Astrocyte of the hippocampus (primary cell): ENCODE measurements around the gene PPM1E.
"Not testable (repeated sequence)": the region's sequence is repeated elsewhere in the genome, so short reads cannot be mapped to it uniquely, and the experiment has no call there.

ENCODE experiments used
- DNase-seq: peaks from one replicate; pipeline ENCODE4 v3.0.0; 2011; ENCODE audit warnings: low read depth, low spot score

Gene PPM1E

DNA sequence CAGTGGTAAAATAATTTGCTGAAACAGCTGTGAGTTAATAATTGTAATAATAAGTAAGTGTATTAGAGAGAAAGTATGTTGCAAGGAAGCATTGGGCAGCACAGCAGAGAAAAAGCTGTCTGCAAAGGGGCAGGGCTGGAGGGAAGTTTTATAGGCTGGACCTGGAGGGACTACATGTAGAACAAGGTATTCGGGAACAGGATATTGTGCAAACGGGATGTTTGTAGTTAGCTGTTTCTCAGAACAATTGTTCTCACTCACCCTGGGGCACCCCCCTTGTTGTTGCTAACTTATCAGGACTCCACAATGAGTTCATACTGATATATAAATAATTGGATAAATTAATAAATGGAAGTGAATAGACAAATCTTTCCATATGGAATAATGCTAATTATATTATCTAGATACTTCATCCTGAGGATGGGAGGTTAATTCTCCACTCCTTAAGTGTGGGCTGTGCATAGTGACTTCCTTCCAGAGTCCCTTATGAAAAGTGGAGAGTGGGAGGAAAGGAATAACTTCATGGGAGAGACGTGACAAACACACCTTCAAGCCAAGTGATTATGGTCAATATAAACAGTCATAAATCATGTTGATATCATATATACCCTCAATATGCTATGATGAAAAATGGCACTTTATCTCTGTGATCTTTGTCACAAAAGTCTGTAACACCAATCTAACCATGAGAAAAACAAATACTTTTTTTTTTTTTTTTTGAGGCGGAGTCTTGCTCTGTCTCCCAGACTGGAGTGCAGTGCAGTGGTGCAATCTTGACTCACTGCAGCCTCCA is 85.4 kb downstream of the PPM1E start:
- DNase-seq: no peak

DNA sequence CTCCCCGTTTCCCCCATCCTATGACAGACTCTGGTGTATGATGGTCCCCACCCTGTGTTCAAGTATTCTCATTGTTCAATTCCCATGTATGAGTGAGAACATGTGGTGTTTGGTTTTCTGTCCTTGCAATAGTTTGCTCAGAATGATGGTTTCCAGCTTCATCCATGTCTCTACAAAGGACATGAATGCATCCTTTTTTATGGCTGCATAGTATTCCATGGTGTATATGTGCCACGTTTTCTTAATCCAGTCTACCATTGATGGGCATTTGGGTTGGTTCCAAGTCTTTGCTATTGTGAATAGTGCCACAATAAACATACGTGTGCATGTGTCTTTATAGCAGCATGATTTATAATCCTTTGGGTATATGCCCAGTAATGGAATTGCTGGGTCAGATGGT is 90.8 kb downstream of the PPM1E start:
- DNase-seq: not testable (repeated sequence)

DNA sequence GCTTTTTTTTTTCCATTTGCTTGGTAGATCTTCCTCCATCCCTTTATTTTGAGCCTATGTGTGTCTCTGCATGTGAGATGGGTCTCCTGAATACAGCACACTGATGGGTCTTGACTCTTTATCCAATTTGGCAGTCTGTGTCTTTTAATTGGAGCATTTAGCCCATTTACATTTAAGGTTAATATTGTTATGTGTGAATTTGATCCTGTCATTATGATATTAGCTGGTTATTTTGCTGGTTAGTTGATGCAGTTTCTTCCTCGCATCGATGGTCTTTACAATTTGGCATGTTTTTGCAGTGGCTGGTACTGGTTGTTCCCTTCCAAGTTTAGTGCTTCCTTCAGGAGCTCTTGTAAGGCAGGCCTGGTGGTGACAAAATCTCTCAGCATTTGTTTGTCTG is 94.5 kb downstream of the PPM1E start:
- DNase-seq: not testable (repeated sequence)

DNA sequence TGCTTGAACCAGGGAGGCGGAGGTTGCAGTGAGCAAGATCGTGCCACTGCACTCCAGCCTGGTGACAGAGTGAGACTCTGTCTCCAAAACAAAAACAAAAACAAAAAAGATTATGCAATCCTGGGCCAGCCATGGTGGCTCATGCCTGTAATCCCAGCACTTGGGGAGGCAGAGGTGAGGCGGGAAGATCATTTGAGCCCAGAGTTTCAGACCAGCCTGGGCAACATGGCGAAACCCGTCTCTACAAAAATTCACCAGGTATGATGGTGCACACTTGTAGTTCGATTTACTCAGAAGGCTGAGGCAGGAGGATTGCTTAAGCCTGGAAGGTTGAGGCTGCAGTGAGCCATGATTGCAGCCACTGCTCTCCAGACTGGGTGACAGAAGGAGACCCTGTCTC is 109.6 kb downstream of the PPM1E start:
- no peak for DNase-seq

DNA sequence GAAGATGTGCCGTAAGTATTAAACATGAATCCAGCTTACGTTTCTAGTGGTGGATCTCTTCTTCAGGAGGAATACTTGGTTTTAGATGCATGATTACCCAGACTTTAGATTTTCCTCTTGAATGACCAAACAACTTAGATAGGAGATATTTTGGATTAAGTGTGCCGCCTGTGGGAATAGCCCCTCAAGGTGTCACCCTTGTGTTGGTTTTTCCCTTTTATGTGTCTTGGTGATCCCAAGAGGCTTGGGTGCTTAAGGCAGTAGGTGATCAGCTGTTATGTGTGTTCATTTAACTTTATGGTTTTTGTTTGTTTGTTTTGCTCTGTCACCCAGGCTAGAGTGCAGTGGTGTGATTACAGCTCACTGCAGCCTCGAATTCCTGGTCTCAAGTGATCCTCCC is 115.1 kb downstream of the PPM1E start:
- DNase-seq: no peak

DNA sequence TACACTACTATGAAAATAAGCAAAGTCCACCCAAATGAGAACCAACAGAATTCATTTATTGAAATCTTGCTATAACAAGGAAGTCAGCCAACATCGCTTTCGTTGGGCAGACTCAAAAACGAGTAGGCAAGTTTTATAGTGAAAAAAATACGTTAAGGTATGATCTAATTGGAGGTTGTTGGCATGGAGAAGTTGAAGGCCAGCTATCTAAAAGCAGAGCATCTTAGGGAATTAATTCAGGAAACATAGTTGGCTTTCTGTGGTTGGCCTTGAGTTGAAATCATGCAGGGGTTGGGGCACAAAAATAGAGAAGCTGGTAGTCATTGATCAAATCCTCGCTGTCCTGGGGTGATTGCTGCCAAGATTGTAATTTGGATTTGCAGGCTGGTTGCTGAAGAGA is 118.3 kb downstream of the PPM1E start:
- no peak for DNase-seq

DNA sequence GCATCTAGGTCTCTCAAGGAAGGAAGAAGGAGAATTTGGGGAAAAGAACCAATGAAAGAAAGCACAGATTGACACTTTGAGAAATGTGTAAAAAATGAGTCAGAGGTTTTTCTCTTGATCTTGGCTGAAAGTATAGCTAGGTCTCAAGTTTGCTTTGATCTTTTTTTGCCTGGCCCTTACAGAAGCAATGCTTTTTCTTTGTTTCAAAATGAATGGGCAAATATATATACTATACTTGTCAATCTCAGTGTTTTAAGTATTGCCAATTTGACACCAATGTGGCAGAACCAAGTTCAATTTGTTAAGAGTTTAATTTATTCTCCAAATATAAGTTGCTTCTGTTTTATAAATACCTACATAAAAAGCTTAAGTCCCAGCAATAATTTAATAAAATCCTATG is 119.6 kb downstream of the PPM1E start:
- DNase-seq: peak; percentile 21

DNA sequence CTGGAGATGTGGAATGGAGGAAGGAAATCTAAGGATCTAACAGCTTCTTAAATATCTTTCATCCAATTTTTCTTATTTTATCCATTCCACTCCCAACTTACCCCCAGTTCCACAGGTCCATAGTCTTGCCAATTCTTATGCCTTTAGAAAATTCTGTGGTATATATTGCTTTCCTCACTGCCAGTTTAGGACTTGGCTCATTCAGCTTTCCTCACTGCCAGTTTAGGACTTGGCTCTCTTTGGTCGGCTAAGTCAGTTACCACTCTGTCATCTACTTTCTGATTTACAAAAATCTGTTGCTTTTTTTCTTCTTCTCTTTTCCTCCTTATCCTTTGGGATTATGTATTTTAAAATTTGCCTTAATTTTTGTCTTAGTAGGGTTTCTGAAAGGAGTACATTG is 128.5 kb downstream of the PPM1E start:
- no peak for DNase-seq

DNA sequence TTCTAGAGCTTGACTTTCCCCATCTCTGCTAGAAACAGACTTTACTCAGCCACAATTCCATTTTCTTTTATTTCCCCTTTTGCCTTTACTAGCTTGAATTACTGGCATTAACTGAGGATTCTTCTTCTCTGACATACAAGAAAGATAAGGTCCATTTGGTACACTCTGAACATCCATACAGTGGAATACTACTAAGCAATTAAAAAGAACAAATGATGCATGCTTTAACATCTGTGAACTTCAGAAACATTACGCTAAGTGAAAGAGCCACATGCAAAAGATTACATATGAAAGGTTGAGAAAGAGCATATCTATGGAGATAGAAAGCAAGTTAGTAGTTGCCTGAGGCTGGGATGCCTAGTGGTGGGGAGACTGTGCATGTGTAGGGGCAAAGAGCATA is 130.9 kb downstream of the PPM1E start:
- no peak for DNase-seq

DNA sequence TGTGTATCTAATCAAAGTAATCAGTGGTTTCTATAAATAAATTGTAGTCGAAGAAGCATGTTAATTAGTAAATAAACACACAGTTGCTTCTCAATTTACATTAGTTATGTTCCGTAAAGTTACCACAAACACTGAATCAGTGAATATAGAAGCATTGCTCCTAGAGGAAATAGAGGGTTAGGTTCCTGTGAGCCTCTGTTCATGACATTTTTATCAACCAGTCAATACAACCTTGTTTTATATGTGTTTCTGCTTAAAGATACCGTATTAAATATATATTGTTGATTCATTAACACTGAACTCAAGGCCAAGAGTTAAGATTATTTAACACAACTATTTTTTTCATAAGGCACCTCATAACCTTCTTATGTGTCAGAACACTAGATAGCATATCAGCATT is 134.3 kb downstream of the PPM1E start:
- DNase-seq: no peak

DNA sequence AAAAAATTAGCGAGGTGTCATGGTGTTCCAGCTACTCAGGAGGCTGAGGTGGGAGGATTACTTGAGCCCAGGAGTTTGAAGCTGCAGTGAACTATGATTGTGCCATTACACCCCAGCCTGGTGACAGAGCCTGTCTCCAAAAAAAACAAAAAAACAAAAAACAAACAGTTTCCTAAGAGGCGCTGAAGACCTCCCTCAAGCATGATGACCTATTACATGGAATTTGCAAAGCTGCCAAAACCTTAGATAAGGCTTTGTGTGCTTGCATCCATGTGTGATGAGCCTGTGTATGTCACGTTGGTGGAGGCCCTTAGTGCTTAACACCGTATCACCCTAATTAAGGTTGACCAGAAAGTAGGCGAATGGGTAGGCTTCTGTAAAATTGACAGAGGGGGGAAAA is 143.5 kb downstream of the PPM1E start:
- DNase-seq: peak; percentile 8

DNA sequence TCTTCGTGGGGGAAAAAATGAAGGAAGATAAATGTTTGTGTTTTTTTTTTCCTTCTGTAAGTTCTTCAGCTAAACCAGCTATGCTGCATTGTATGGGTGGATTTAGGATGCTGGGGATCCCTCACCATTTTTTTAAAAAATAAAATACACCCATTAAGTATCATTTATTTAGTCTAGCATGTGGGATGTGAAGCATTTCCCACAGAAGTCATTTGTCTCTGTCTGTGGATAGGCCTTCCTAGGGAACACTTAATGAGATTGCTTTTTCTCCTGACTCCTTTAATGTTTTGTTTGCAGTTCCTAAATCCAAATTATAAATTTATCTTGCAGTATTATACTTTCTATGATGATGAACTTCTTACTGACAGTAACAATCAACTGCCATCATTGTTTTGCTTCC is 146.7 kb downstream of the PPM1E start:
- no peak for DNase-seq

DNA sequence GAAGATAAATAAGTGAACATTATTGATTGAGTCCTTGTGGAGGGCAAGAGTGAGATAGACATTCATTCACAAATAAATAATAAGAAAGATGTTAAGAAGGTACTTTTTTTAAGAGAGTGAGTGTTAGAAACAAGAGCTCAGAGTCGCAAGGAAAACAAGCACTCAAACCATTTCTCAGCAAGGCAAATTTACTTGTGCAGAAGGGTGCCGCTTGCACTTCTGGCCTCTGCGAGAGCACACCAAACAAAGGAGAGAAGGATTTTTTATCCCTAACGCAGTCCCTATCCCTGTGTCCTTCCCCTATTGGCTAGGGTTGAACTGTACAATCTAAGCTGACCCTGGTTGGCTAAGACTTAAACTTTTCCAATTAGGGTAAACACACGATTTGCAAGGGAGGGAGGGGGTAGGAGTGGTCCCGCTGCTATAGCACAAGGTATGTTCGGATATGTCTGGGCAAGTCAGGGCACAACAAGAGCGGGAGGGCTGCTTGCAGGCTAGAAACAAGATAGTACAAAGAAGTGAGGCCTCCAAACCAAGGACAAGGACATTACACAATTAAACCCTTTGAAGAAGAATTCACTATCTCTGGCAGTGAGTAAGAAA is 156.2 kb downstream of the PPM1E start:
- no peak for DNase-seq

DNA sequence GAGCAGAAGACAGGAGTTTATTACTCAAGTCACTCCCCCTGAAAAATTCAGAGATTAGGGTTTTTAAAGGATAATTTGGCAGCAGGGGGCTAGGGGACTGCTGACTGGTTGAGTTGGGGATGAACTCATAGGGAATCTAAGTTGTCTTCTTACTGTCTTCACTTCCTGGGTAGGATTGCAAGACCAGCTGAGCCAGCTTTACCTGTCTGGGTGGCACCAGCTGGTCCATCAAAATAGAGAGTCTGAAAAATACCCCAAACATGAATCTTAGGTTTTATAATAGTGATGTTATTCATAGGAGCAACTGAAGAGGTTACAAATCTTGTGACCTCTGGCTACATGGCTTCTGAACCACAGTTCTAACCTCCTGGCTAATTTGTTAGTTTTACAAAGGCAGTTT is 157.9 kb downstream of the PPM1E start:
- no peak for DNase-seq

DNA sequence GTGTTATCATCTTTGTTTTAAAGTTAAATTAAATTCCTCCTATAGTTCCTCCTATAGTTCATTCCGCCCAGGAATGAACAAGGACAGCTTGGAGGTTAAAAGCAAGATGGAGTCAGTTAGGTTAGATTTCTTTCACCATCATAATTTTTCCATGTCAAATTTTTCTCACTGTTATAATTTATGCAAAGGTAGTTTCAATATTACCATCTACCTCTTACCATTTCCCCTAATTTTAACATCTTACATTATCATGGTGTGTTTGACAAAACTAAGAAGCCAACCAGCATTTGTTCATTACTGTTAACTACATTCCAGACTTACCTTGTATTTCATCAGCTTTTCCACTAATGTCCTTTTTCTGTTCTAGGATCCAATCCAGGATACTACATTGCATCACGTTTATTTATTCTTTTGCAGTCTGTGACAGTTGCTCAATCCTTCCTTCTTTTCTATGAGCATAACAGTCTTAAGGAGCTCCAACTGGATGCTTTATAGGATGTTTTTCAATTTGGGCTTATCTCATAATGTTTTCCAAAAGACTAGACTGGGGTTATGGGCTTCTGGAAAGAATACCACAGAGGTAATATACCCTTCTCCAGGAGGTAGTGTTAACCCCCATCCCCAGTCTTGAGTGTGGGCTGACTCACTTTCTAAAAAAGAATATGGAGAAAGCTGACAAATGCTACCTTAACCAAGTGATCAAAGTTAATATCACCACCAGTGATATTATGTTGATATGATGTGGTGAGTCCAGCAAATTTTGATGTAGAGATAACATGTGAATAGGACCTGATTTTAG is 158.5 kb downstream of the PPM1E start:
- DNase-seq: no peak

DNA sequence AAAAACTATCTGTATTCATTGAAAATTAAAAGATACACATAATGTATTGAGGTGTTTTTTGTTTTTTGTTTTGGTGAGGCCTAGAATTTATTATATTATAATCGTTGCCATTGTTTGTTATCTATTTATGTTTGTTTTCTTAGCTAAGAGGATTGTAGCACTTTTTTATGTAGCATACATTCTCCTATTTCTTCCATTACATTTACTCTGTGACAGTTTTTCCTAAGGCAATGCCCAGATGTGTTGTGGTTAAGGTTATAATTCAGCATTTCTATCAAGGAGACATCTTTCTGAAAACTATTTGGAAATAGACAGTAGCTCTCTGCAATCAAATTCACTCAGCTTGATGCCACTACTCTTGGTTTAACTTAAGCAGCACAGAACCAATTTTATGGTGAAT is 161.6 kb downstream of the PPM1E start:
- no peak for DNase-seq

DNA sequence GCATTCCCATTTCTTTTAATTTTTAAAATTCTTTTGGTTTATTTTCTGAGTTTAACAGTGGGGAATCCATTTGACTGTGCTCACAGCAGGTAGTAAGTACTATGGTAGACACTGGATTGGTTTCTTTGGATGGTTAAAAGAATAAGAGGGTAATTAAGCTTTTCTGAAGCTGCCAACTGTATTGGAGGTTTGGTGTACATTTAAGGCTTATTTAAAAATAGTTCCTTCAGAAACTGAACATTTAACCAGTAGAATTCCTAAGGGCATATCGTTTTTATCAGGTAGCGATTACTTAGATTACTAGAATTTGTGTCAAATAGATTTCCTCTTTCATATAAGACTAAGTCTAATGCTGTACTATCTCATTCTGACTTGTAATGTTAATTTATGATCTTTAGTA is 162.4 kb downstream of the PPM1E start:
- no peak for DNase-seq

DNA sequence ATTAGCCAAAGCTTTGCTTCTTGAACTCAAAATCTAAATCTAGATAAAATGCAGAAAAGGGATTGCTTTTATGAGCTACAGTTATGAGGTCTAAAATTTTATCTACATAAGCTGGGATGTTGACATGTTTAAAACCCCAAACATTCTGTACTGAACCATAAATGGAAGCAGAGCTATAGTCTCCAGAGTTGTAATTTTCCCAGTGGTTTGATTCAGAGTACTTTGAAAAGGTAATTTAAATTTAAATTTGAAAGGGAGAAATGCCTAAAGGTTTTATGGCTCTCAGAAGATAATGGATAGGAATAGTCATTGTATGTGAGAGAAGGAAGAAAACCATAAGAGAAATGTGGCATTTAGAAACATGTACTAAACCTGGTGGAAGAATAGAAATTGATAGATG is 163.2 kb downstream of the PPM1E start:
- no peak for DNase-seq

DNA sequence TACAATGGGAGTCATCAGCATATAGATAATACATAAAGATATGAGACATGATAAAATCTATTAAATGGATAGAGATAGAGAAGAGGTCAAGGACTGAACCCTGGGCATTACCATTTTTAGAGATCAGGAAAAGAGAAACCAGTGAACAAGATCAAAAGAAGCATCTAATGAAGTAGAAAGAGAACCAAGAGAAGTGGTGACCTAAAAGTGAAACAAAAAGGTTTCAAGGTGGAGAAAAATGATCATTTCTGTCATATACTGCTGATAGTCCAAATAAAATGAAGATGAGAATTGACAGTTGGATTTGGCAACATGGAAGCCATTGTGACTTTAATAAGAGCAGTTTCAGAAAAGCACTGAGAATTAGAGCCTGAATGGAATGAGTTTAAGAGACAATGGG is 165.1 kb downstream of the PPM1E start:
- no peak for DNase-seq

DNA sequence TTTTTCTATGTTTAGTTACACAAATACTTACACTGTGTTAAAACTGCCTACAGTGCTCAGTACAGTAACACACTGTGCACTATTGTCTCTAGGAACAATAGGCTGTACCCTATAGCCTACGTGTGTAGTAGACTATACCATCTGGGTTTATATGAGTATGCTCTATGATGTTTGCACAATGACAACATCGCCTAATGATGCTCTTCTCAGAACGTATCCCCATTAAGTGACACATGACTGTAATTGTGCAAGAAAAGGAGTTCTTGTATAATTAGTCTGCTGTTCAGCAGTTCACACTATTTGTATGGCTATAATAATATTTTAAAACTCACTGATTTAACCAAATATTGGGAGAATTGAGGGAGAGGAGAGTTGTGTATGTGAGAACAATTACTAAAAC is 177.3 kb downstream of the PPM1E start:
- DNase-seq: no peak

DNA sequence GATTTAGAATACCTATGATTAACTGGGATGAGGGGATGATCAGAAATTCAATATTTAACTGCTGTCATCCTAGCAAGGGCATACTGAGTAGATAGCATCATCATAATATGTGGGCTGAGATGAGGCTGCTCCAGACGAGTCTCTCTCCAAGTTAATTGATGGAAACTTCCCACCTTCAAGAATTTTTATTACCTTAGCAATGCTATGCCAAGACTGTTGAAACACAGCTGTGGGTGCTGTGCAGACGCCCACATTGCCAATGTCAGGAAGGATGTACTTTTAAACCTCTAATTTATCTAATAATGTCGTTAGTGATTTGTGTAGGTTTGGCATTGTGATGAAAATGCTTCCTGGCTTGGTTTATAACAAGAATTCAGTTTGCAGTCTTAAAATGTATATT is 180.6 kb downstream of the PPM1E start:
- DNase-seq: no peak

DNA sequence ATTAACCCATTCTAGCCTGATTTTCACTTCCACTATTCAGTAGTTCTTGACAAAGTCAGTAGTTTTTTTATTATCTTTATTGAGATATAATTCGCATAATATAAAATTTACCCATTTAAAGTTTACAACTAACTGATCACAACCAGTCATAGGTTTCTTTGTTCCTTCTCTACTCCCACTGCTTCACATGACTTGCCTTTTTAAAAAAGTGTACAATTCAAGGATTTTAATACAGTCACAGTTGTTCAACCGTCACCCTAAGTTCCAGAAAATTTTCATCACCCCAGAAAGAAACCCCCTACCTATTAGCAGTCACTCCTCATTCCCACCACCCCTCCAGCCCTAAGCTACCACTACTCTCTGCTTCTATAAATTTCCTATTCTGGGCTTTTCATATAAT is 188.5 kb downstream of the PPM1E start:
- no peak for DNase-seq

DNA sequence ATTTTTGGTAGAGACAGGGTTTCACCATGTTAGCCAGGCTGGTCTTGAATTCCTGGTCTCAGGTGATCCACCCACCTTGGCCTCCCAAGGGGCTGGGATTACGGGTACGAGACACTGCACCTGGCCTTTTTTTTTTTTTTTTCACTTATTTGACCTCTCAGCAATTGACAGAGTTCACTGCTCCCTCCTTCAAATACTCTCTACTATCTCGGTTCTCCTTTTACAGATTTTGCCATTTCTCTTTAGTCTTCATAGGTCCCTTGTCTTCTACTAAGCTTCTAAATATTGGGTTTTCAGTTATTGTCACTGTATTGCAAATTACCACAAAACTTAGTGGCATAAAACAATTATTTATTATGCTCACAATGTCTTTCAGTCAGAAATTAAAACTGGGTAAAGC is 191.8 kb downstream of the PPM1E start:
- DNase-seq: no peak
